Measurements from ENCODE around the gene F2RL1. TPM values are rescaled to one million over a fixed set of nuclear protein-coding genes. Genes with fewer than 3 reads are reported as not detected.
"Not testable (repeated sequence)": the region's sequence is repeated elsewhere in the genome, so short reads cannot be mapped to it uniquely, and the experiment has no call there.

The F2RL1 gene
- polyA plus RNA-seq, 1 donor (not counting 4 experiments of a cell fraction or from before 2014, with no cell fraction given): 182 TPM

DNA sequence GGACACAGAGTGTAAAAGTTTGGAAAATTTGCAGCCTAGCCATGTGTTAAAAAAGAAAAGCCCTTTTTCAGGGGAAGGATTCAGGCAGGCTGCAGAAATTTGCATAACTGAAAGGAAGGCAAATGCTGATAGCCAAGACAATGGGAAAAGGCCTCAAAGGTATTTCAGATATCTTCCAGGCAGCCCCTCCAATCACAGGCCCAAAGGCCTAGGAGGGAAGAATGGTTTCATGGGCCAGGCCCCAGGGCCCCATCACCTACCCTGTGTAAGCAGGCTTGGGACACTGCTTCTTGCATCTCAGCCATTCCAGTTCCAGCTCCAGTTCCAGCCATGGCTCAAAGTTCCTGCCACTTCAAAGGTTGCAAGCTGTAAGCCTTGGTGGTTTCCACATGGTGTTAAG is 35.8 kb downstream of the F2RL1 start:
- no peak overlapping the region for H3K4me2 ChIP-seq (ENCODE audit: control insufficient read depth, extremely low read depth, insufficient read depth, low read depth, low read length)
- H3K36me3 ChIP-seq (ENCODE audit: control insufficient read depth in 2 of 2, extremely low read depth in 1 of 2, insufficient read depth in 2 of 2, low read length in 2 of 2): no peaks in the 10 kb centered on the region
- H3K9me1 ChIP-seq (ENCODE audit: control insufficient read depth, extremely low read depth, insufficient read depth, low read length): no peaks in the 10 kb centered on the region
- no peaks in the 10 kb centered on the region for H3K4me1 ChIP-seq (ENCODE audit: control insufficient read depth, extremely low read depth, insufficient read depth, low read length)
- H2AFZ ChIP-seq (ENCODE audit: control insufficient read depth, low read length): no peak overlapping the region
- H3K9ac ChIP-seq (ENCODE audit: control insufficient read depth, extremely low read depth, insufficient read depth, low read length): no peak overlapping the region
- no peaks in the 10 kb centered on the region for H3K27me3 ChIP-seq (ENCODE audit: control insufficient read depth, extremely low read depth, insufficient read depth, low read length)
- DNase-seq (ENCODE audit: low read depth, low spot score) (no peak), FAIRE-seq (no peak)
- H3K9me3 ChIP-seq (ENCODE audit: control insufficient read depth, low read depth, low read length): no peaks in the 10 kb centered on the region
- H3K4me3 ChIP-seq (ENCODE audit: control insufficient read depth in 2 of 3, extremely low read depth in 1 of 3, insufficient read depth in 2 of 3, low read depth in 1 of 3, low read length in 3 of 3): no peak overlapping the region
- dilution Hi-C loops (cut with MboI; ENCODE audit: extremely low pct_ligation_motif_present, low sequenced_read_pairs): no loop called here
- no peaks in the 10 kb centered on the region for H4K20me1 ChIP-seq (ENCODE audit: control insufficient read depth, extremely low read depth, insufficient read depth, low read length)
- H3K27ac ChIP-seq (ENCODE audit: control insufficient read depth, insufficient read depth, low read length): no peak overlapping the region
- no peaks in the 10 kb centered on the region for H3K79me2 ChIP-seq (ENCODE audit: control insufficient read depth, insufficient read depth, low read length)
- no peak for TF ChIP-seq EZH2 (IDR thresholded peaks at IDR 0.05; ENCODE audit: low read length)
- TF ChIP-seq, protein P1, sequence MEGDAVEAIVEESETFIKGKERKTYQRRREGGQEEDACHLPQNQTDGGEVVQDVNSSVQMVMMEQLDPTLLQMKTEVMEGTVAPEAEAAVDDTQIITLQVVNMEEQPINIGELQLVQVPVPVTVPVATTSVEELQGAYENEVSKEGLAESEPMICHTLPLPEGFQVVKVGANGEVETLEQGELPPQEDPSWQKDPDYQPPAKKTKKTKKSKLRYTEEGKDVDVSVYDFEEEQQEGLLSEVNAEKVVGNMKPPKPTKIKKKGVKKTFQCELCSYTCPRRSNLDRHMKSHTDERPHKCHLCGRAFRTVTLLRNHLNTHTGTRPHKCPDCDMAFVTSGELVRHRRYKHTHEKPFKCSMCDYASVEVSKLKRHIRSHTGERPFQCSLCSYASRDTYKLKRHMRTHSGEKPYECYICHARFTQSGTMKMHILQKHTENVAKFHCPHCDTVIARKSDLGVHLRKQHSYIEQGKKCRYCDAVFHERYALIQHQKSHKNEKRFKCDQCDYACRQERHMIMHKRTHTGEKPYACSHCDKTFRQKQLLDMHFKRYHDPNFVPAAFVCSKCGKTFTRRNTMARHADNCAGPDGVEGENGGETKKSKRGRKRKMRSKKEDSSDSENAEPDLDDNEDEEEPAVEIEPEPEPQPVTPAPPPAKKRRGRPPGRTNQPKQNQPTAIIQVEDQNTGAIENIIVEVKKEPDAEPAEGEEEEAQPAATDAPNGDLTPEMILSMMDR (optimal IDR thresholded peaks at IDR 0.05 in 1 of 3, IDR thresholded peaks at IDR 0.05 in 1 of 3, conservative IDR thresholded peaks at IDR 0.05 in 1 of 3; ENCODE audit: extremely low read depth in 1 of 3, insufficient read depth in 2 of 3, low read length in 3 of 3): no peak

DNA sequence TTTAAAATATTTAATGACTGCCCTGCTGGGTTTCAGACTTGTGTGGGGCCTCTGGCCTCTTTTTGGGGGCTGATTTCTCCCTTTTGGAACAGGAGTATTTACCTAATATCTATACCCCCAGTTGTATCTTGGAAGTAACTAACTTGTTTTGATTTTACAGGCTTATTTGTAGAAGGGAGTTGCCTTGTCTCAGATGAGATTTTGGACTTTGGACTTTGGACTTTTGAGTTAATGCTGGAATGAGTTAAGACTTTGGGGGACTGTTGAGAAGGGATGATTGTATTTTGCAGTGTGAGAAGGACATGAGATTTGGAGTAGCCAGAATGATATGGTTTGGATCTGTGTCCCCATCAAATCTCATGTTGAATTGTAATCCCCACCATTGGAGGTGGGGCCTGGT is 36.7 kb downstream of the F2RL1 start:
- DNase-seq (ENCODE audit: low read depth, low spot score); H3K79me2 ChIP-seq (ENCODE audit: control insufficient read depth, insufficient read depth, low read length); H3K27me3 ChIP-seq (ENCODE audit: control insufficient read depth, extremely low read depth, insufficient read depth, low read length); H3K9me3 ChIP-seq (ENCODE audit: control insufficient read depth, low read depth, low read length); H3K9me1 ChIP-seq (ENCODE audit: control insufficient read depth, extremely low read depth, insufficient read depth, low read length); H2AFZ ChIP-seq (ENCODE audit: control insufficient read depth, low read length); H4K20me1 ChIP-seq (ENCODE audit: control insufficient read depth, extremely low read depth, insufficient read depth, low read length); H3K4me1 ChIP-seq (ENCODE audit: control insufficient read depth, extremely low read depth, insufficient read depth, low read length); H3K9ac ChIP-seq (ENCODE audit: control insufficient read depth, extremely low read depth, insufficient read depth, low read length); H3K4me3 ChIP-seq (ENCODE audit: control insufficient read depth in 2 of 3, extremely low read depth in 1 of 3, insufficient read depth in 2 of 3, low read depth in 1 of 3, low read length in 3 of 3); dilution Hi-C loops (cut with MboI; ENCODE audit: extremely low pct_ligation_motif_present, low sequenced_read_pairs); FAIRE-seq; H3K4me2 ChIP-seq (ENCODE audit: control insufficient read depth, extremely low read depth, insufficient read depth, low read depth, low read length); H3K36me3 ChIP-seq (ENCODE audit: control insufficient read depth in 2 of 2, extremely low read depth in 1 of 2, insufficient read depth in 2 of 2, low read length in 2 of 2); H3K27ac ChIP-seq (ENCODE audit: control insufficient read depth, insufficient read depth, low read length): not testable (repeated sequence)

DNA sequence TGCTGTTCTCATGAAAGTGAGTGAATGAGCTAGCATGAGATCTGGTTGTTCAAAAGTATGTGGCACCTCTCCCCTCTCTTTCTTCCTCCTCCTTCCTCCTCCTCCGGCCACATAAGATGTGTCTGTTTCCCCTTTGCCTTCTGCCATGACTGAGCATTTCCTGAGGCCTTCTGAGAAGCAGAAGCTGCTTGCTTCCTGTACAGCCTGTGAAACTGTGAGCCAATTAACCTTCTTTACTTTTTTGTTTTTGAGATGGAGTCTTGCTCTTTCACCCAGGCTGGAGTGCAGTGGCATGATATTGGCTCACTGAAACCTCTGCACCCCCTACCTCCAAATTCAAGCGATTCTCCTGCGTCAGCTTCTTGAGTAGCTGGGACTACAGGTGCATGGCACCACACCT is 37.1 kb downstream of the F2RL1 start:
- Histone ChIP-seq H3K4me2 (ENCODE audit: control insufficient read depth, extremely low read depth, insufficient read depth, low read depth, low read length) (no peak overlapping the region), H3K36me3 (ENCODE audit: control insufficient read depth in 2 of 2, extremely low read depth in 1 of 2, insufficient read depth in 2 of 2, low read length in 2 of 2) (no peaks in the 10 kb centered on the region), H3K27me3 (ENCODE audit: control insufficient read depth, extremely low read depth, insufficient read depth, low read length) (no peaks in the 10 kb centered on the region), H2AFZ (ENCODE audit: control insufficient read depth, low read length) (no peak overlapping the region), H3K9ac (ENCODE audit: control insufficient read depth, extremely low read depth, insufficient read depth, low read length) (no peak overlapping the region), H3K79me2 (ENCODE audit: control insufficient read depth, insufficient read depth, low read length) (no peaks in the 10 kb centered on the region), H3K4me3 (ENCODE audit: control insufficient read depth in 2 of 3, extremely low read depth in 1 of 3, insufficient read depth in 2 of 3, low read depth in 1 of 3, low read length in 3 of 3) (no peak overlapping the region), H3K9me3 (ENCODE audit: control insufficient read depth, low read depth, low read length) (no peaks in the 10 kb centered on the region), H3K9me1 (ENCODE audit: control insufficient read depth, extremely low read depth, insufficient read depth, low read length) (no peaks in the 10 kb centered on the region), H3K27ac (ENCODE audit: control insufficient read depth, insufficient read depth, low read length) (no peak overlapping the region), H3K4me1 (ENCODE audit: control insufficient read depth, extremely low read depth, insufficient read depth, low read length) (no peaks in the 10 kb centered on the region), H4K20me1 (ENCODE audit: control insufficient read depth, extremely low read depth, insufficient read depth, low read length) (no peaks in the 10 kb centered on the region)
- dilution Hi-C loops (cut with MboI; ENCODE audit: extremely low pct_ligation_motif_present, low sequenced_read_pairs): no loop called here
- FAIRE-seq: no peak
- TF ChIP-seq EZH2 (IDR thresholded peaks at IDR 0.05; ENCODE audit: low read length): no peak
- TF ChIP-seq, protein P1 (optimal IDR thresholded peaks at IDR 0.05 in 1 of 3, IDR thresholded peaks at IDR 0.05 in 1 of 3, conservative IDR thresholded peaks at IDR 0.05 in 1 of 3; ENCODE audit: extremely low read depth in 1 of 3, insufficient read depth in 2 of 3, low read length in 3 of 3): no peak
- DNase-seq (ENCODE audit: low read depth, low spot score): no peak

DNA sequence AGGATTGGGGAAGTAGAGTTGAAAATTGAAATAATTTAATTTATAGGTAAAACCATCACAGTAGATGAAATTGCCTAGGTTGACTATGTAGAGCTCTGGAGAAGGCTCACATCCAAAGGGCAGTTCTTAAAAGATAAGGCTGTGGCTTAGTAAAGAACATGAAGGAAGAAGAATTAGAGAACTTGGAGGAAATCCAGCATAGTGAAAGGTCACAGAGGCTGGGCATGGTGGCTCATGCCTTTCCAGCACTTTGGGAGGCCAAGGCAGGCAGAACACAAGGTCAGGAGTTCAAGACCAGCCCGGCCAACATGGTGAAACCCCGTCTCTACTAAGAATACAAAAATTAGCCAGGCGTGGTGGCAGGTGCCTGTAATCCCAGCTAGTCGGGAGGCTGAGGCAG is 38.0 kb downstream of the F2RL1 start:
- DNase-seq (ENCODE audit: low read depth, low spot score); H3K79me2 ChIP-seq (ENCODE audit: control insufficient read depth, insufficient read depth, low read length); dilution Hi-C loops (cut with MboI; ENCODE audit: extremely low pct_ligation_motif_present, low sequenced_read_pairs); H4K20me1 ChIP-seq (ENCODE audit: control insufficient read depth, extremely low read depth, insufficient read depth, low read length); H3K4me3 ChIP-seq (ENCODE audit: control insufficient read depth in 2 of 3, extremely low read depth in 1 of 3, insufficient read depth in 2 of 3, low read depth in 1 of 3, low read length in 3 of 3); H3K4me2 ChIP-seq (ENCODE audit: control insufficient read depth, extremely low read depth, insufficient read depth, low read depth, low read length); H3K9me1 ChIP-seq (ENCODE audit: control insufficient read depth, extremely low read depth, insufficient read depth, low read length); FAIRE-seq; H3K4me1 ChIP-seq (ENCODE audit: control insufficient read depth, extremely low read depth, insufficient read depth, low read length); H3K27ac ChIP-seq (ENCODE audit: control insufficient read depth, insufficient read depth, low read length); H3K27me3 ChIP-seq (ENCODE audit: control insufficient read depth, extremely low read depth, insufficient read depth, low read length); H2AFZ ChIP-seq (ENCODE audit: control insufficient read depth, low read length); H3K36me3 ChIP-seq (ENCODE audit: control insufficient read depth in 2 of 2, extremely low read depth in 1 of 2, insufficient read depth in 2 of 2, low read length in 2 of 2); H3K9me3 ChIP-seq (ENCODE audit: control insufficient read depth, low read depth, low read length); H3K9ac ChIP-seq (ENCODE audit: control insufficient read depth, extremely low read depth, insufficient read depth, low read length): not testable (repeated sequence)
